ENCODE results near the gene PDIA2.
"Not testable (repeated sequence)": the region's sequence is repeated elsewhere in the genome, so short reads cannot be mapped to it uniquely, and the experiment has no call there.

PDIA2 gene

DNA sequence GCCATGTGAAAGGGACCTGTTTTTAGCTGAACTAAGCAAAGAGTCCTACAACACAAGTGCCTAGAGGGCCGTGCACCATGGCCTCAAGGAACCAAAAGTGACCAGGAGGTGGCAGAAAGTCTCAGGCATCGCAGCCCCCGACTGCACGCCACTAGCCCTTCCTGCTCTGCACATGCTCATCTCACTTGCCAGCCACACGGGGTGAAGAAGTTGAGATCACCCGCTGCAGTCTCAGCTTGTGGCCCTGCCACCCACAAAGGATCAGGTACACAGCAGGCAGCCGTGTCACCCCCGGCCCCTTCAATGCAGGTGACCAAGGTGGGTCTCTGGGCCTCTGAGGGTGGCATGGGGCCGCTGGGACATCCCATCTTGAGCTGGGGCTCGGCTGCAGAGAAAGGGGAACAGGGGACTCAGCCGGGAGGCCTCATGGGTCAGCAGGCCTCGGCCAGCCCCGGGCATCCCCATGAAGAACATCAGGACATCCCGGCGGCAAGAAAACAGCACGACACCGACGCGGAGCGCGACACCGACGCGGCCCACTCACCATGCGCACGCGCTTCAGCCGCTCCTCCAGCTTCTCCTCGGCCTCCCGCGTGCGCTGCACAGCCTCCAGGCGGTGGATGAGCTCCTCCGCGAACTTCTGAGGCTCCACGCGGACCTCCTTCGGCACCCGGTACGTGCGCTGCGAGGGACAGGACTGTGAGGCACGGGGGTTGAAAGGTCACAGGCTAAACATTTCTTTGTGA, 21.0 kb downstream of the PDIA2 start:
- no peak for DNase-seq

- DNase-seq = no peak
These were observed 23.1 kb downstream of the PDIA2 start for GRCh38 chr16:305916-306626.

- no peak for DNase-seq
These were observed 24.0 kb downstream of the PDIA2 start for GRCh38 chr16:306911-307370.

DNA sequence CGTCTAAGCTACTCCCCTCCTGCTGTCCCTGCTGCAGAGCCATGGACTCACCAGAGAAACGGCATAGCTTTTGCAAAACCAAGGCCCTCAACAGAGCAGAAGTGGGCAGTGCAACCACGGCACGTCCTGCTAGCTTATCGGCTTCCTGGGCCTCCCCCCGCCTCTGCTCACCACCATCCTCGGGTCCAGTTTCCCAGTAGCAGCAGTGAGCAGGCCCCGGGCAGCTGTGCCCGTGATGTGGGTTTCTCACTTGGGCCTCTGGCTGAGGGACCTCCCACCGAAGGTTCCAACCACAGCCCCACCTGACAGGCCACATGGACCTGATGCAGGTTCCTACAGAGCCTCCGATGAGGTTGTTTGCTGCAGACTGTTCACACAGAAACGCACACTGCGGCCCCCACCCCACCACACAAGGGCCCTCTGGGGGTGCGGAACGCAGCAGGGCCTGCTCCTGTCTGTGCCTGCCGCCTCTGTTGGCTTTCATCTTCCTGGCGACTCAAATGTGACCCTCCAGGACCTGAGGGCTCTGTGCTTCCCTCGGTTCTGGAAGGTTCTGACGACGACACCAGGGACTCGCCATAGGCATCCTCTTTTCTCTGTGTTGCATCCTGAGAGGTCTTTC, 24.8 kb downstream of the PDIA2 start:
- no peak for DNase-seq

- DNase-seq = no peak
These were observed 26.5 kb downstream of the PDIA2 start for GRCh38 chr16:309476-309875.

GRCh38 chr16:311725-312124, 28.8 kb downstream of the PDIA2 start:
- DNase-seq = no peak

DNA sequence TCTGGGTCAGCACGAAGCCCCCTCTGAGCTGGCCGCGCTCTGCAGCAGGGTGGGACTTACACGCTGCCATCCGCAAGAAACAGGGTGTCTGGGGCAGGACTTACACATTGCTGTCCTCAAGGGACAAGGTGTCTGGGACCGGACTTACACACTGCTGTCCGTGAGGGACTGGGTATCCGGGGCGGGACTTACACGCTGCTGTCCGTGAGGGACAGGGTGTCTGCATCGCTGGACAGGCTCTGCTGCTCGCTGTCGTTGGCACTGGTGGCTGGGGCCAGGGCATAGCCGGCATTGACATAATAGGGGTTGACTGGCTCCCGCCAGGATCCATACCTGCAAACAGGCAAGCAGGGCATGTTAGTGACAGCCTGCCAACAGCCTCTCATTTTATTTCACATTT, 31.4 kb downstream of the PDIA2 start:
- no peak for DNase-seq

GRCh38 chr16:314795-315299, 31.9 kb downstream of the PDIA2 start:
- no peak for DNase-seq

DNA sequence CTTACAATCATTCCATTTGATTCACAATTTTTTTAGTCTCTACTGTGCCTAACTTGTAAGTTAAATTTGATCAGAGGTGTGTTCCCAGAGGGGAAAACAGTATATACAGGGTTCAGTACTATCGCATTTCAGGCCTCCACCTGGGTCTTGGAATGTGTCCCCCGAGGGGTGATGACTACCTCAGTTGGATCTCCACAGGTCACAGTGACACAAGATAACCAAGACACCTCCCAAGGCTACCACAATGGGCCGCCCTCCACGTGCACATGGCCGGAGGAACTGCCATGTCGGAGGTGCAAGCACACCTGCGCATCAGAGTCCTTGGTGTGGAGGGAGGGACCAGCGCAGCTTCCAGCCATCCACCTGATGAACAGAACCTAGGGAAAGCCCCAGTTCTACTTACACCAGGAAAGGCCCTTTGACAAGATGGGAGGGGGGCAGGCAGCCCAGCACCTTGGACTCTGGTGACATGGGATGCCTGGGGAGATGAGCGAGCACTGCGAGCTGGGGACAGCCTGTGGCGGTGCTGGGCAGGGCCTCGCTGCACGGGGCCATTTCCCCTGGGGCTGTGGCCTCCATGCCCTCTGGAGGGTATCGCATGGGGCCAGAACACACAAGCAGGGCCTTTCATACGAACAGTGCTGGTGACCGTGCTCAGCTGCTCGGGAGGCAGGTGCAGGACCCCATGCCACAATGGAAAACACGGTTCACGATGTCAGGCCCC, 33.9 kb downstream of the PDIA2 start:
- no peak for DNase-seq

DNA sequence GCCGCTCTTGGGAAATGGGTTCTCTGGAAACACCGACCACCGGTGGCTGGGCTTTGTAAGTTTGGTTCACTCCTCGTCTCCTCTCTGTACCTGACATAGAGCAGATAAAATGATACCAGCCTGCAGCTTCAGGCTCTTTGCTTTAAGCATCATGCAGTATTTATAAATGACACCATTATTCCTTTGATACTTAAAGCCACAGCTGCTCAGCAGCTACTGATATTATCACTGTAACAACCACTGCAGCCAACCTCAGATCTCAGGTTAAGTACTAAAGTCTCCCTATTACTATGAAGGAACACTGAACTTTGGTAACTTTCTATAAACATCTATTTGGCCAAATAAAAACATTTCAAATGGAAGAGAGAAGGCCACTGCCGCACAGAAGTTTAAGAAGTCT, 34.6 kb downstream of the PDIA2 start:
- DNase-seq = no peak

- DNase-seq = no peak
These were observed 35.7 kb downstream of the PDIA2 start for GRCh38 chr16:318628-319027.

GRCh38 chr16:320206-320605, 37.2 kb downstream of the PDIA2 start:
- DNase-seq = no peak

DNA sequence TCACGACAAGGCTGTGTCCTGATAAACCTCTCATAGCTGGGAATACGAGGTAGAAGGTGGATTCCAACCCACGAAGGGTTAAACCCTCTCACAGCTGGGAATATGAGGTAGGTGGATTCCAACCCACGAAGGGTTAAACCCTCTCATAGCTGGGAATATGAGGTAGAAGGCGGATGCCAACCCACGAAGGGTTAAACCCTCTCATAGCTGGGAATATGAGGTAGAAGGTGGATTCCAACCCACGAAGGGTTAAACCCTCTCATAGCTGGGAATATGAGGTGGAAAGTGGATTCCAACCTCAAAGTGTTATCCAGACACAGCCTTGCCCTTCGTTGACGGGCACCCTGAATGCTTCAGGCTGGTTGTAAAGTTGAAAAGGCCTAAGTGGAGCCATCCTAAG, 38.6 kb downstream of the PDIA2 start:
- DNase-seq = no peak

GRCh38 chr16:322476-323143, 39.6 kb downstream of the PDIA2 start:
- no peak for DNase-seq

GRCh38 chr16:324201-324450, 41.2 kb downstream of the PDIA2 start:
- DNase-seq = no peak

DNA sequence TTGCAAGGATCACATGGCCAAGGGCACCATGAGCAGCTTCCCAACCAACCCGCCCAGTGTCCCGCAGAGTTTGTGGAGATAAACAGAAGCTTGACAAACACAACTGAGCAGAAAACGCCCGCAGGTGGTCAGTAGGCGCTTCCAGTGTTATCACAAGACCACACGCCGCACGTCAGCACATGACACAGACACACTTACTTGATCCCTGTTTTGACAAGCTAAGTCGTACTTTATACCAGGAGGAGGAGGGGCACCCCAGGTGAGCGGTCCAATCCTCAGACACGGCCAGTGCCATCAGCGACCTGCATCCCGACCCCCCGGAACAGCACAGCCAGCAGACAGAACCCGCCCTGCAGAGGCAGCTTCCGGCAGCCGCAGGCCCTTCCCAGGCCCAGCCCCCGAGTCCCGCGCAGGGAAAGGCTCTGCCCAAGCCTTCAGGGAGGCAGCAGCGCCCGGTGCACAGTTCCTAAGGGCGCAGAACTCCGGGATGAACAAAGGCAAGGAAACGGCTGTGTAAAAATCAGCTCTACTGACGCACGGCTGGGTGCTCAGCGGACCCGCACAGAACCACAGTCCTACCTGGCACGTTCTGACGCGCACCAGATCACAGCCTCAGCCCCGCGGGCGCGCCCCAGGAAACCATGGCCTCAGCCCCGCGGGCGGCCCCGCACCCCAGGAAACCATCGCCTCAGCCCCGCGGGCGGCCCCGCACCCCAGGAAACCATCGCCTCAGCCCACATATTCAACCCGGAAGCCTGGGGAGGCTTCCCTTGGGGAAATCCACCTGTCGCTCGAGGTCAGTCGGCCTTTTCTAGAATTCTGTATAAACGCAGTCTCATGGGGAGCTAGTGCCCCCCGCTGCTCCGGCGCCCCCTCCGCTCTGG, 41.7 kb downstream of the PDIA2 start:
- no peak for DNase-seq

GRCh38 chr16:325375-326145, 42.6 kb downstream of the PDIA2 start:
- no peak for DNase-seq

GRCh38 chr16:330741-331140, 47.8 kb downstream of the PDIA2 start:
- no peak for DNase-seq

- not testable (repeated sequence) for DNase-seq
These were observed 48.3 kb downstream of the PDIA2 start for GRCh38 chr16:331181-331814.

DNA sequence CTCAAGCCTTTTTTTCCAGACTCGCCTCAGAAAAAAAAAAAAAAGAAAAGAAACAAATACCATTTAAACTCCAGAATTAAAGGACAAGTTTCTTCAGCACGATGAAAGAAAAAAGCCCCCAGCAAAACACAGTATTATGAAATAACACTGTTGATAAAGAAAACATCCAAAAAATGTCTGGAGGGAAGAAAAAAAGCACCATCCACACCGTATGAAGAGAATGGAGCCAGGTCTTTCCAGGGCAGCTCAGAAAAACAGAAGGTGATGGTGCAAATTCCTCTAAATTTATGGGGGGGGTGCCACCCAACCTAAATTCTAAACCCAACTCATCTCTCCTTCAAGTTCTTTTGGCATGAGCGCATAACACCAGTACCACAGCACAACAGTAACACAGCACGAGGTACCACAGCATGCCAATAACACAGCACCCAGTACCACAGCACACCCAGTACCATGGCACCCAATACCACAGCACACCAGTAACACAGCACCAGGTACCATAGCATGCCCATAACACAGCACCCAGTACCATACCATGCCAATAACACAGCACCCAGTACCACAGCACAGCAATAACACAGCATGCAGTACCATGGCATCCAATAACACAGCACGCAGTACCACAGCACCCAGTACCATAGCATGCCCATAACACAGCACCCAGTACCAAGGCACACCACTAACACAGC, 50.6 kb downstream of the PDIA2 start:
- no peak for DNase-seq
